GM19035 (cell line): ENCODE data around the gene ADAM19.

Source experiments
- ATAC-seq: cut with Tn5 transposase; IDR thresholded peaks from one replicate; pipeline ENCODE4 v1.9.1; 2021; ENCODE audit not compliant: unreplicated experiment

The ADAM19 gene

DNA sequence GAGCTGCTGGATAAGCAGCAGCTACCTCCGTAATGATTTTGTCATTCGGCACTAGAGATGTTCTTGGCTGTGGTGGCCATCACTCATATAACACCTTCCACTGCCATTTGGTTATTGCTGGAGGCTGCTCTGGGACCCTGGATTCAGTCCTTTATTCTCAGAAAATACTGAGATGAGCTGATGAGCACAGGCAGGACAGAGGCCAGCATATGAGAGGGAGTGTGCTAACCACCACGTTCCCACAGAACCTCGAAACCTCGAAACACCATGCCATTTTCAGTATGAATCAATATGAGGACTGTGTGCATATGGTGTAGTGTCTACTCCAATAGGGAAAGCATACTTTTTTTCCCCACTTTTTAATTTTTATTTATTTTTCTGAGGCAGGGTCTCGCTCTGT, 56.6 kb downstream of the ADAM19 start:
- ATAC-seq: peak; percentile 58

DNA sequence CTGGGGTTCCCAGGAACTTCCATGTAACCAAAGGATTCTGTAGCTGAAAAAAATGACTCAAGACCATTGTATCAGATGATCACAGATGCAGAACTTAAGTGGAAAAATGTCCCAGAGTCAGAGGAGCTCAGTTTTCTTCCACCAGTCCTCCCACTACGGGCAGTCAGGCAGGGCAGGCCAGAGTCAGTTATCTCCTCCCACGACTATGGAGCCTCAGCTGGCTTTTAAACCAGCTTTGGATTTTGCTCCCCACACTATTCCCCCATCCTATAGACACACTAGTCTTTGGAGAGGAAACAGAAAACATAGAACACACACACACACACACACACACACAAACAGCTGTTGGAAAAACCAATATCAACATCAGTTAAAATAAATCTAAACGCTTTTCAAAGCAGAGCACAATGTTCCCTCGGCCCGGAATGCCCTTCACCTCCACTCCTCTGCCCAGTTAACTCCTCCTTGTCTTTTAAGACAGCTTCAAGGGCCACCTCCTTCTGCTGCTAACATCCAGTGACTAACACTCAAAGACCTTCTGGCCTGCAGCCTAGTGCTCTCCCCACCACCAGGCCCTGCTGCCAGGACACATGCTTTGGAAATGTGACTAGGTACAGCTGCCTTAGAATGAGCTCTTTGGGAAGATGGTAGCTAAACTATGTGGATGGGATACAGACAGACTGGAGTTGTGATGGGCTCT, 58.8 kb downstream of the ADAM19 start:
- no peak for ATAC-seq

DNA sequence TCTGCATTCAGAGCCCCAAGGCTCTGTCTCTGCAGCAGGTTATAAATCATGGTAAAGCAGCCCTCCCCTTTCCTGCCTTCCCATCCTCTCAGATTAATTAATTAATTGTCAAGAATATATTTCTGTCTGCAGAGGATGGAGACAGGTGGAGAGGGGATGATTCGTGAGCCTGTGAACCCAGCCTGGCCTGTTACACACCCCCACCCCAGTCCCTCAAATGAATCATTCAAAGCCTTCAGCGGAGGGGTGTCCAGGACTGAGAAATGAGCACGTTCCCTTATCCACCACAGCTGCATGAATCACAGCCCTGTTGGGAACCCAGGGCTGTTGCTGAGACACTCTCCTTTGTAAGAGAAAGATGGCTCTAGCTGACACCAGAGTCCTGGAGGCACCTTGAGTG, 59.6 kb downstream of the ADAM19 start:
- no peak for ATAC-seq

DNA sequence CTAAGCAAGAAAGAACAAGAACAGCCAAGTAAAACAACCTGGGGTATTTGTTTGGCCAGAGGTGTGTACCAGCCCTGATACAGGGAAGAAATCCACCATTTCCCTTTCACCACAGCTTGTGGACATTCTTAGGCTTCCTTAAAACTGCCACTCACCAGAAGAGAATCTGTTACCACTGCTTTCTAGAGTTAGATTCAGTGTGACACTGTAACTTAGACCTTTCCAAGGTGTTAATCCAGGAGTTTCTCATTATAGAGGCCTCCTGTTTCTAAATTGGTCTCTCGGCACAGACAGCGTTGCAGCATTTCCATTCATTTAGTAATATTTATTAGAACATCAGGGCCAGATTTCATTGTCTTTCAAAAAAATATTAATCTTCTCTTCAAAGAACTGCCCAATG, 60.6 kb downstream of the ADAM19 start:
- no peak for ATAC-seq

DNA sequence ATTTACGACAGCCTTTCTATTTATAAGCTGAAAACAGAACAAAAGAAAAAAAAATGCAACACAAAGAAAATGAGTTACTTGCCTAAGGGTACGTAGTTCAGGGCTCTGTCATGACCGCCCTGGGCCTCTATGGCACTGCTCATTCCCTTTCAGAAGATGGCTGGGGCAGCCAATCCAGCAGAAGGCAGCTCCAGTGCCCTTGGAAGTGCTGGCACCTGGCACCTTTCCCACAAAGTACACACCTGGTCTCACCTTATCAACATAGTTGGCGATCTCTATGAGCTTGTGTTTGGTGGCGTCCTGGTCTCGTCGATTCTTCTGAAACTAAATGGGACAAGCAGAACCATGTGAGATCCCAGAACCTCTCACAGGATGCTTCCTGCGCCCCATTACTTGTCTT, 62.4 kb downstream of the ADAM19 start:
- ATAC-seq: no peak

DNA sequence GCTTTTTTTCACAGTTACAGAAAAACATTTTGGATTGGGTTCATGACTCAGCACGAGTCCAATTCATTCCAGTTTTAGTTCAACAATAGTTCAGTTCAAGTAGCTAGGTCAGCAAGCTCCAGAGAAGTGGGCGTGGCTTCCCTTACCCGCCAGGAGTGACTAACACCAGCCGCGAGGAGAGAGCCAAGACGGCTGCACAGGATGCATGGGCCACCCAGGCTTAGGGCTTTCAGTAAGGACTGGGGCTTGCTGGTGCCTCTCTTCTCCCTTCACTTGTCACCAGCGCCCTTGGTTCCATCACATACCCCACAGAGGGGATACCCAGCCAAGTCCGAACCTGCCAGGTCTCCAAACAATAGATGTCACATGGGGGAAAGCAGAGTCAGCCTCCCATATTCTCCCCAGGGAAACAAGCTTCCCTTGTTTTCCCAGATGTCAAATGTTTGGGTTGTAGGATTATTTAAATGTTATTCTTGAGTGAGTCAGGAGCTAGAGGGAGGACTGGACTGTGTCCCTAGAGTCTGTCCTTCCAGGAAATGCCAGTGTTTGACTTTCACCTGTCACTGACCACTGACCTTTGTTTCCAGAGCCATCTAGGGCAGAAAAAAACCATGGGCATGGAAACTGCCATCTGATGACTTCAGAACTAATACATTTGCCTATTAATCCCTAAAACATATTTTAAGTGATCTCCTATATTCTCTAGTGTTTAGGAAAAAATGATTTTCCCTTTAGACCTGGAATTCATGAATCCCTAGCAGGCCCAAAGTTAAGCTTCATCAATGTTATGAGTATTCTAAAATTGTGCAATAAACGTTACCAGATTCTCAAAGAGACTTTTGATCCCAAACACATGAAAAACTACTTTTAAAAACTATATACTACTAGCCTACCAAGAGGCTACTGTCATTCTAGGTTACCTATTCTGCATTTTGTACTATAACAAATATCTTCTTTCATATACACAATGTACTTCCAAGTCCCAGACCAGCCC, 63.6 kb downstream of the ADAM19 start:
- no peak for ATAC-seq

DNA sequence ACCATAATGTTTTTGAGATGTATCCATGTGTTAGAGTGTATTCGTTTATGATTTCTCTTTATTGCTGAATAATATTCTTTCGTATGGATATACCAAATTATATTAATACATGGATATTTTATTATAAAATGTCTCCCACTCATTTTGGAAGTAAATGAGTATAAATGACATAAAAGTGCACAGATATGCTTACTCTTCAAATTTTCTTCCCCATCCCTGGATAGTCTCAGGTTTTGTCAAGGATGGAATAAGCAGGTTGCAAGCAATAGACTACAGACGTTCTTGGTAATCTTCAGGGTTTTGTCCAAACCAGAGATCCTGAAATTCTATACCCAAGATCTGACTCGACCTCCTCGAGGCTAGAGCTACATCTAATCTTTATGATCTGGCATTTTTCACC, 64.9 kb downstream of the ADAM19 start:
- no peak for ATAC-seq

DNA sequence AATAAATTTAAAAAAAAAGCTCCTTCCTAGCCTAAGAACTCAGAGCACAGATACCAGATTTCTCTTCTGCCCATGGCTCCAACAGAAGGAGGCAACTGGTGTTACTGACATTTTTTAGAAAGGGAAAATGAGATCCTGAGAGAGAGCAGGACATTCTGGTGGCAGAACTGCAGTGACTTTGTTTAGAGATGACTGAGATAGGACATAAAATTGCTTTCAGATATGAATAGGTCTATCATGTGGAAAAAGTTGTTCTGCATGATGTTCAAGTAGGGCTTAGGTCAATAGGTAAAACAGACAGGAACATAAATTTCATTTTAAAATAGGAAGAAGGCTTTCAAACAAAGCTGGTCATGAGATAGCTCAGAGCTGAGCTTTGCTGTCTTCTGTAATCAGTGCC, 66.0 kb downstream of the ADAM19 start:
- ATAC-seq: peak; percentile 69

DNA sequence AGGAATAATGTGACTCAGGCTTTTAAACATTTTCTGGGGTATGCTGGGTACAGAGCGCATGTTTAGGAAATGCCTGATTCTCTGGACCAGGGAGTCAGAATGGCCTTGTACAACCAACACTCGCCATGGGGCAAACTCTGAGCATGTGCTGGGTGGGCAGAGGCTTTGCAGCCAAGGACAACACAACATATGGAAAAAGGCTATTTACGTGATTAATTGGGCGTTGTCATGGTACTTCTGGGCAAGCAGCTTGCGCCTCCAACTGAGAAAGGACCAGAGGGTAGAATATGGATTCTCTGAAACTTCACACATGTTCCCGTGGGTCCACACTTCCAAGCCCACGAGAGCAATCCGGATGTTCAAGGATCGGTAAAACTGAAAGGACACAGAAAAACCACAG, 66.5 kb downstream of the ADAM19 start:
- no peak for ATAC-seq

DNA sequence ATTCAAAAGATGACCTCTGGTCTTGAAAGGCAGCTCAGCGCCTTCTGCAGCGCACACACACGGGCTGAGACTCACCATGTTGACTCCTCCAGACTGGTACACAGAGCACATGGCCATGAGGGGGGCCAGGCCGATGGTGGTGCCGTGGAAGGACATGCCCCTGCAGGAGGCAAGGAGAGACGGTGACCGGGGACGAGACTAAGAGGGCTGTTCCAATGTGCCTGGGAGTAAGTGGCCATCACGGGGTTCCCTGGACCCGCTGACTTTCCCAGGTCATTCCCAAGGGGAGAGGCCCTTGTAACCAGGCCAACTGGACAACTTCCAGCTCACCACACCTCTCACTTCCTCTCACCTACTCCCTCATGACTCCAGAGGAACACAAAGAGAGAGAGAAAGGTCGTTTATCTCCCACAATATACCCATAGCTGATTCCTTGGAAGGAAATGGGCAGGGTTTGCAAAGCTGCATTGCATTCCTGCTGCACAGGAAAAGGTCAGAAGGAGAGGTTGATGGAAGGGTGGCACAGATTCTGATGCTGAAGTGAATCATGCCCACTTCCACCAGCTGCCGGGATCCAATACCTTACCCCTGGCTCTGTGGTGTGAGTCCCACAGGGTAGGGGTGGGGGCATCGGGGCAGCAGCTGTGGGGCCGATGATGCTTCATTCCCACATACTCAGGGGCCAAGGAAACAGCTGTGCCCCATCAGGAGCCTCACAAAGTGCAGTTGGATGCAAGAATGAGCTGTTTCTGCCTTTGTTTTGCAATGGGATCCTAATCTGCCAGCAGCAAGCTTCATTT, 68.4 kb downstream of the ADAM19 start:
- no peak for ATAC-seq

DNA sequence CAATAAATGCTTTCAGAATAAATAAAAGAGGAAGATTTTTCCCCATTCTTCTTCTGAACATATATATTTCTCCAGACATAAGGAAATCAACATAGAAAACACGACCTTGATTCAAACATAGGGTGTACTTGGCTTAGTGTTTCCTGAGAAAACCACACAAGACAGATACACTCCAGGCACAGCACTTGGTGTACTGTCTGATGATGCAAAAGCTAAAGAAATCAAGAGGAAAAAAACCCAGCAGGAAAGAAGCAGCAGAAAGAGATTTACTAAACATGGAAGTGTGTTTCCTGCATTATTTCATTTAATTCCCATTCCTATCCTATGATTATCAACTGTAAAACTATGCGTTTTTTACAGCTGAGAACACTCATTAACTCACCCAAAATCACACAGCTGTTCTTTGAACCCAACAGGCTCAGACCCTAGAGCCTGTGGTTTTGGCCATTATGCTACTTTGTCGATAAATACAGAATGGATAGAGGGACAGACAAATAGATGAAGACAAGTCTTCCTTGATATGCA, 69.4 kb downstream of the ADAM19 start:
- no peak for ATAC-seq

DNA sequence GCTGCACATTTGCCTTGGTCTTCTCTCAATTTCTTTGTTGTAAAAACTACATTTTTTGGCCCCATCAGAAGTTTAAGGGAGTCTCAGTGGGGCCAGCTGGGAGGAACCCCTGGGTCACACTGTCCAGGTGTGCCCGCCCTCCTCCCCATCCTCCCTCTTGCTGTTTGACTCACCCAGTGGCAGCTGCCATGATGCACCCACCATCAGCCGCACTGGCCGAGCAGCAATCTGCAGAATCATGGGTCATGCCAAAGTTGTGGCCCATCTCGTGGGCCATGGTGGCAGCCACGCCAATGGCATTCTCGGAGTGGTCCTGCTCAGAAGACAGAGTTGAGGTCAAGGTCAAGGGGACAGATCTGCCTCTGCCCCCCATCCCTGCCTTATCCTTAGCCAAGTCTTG, 70.1 kb downstream of the ADAM19 start:
- no peak for ATAC-seq

DNA sequence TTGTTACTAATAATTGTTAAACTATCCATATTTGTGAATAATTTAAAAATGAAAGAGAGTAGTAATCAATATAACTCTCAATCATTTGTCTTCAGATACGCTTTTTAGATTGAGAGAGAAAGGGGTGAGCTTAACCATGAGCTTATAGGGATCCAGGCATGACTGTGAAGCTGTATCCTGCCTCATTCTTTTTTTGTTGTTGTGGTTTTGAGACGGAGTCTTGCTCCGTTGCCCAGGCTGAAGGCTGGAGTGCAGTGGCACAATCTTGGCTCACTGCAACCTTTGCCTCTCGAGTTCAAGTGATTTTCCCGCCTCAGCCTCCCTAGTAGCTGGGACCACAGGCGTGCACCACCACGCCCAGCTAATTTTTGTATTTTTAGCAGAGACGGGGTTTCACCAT, 71.5 kb downstream of the ADAM19 start:
- no peak for ATAC-seq

DNA sequence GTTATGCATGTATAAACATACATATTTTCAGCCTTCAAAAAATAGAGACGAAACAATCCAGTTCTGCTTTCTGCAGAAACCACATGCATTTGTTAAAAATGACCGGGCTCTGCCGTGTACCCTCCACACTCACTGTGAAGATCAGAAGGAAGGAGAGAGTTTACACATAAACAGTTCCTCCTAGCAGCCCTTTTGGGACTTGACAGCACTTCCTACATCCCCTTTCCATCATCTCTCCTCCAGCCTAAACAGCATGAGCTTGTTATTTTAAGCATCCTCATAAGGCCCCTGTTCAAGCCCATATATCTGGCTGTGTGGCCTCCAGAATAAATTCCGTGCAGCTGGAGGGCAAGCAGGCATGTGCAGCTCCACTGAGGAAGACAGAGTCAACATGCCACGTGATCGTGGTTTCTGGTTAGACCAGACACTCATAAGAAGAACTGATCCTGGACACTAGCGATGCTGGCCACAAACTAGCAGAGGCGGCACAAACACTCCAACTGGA, 73.4 kb downstream of the ADAM19 start:
- peak; percentile 75 for ATAC-seq

DNA sequence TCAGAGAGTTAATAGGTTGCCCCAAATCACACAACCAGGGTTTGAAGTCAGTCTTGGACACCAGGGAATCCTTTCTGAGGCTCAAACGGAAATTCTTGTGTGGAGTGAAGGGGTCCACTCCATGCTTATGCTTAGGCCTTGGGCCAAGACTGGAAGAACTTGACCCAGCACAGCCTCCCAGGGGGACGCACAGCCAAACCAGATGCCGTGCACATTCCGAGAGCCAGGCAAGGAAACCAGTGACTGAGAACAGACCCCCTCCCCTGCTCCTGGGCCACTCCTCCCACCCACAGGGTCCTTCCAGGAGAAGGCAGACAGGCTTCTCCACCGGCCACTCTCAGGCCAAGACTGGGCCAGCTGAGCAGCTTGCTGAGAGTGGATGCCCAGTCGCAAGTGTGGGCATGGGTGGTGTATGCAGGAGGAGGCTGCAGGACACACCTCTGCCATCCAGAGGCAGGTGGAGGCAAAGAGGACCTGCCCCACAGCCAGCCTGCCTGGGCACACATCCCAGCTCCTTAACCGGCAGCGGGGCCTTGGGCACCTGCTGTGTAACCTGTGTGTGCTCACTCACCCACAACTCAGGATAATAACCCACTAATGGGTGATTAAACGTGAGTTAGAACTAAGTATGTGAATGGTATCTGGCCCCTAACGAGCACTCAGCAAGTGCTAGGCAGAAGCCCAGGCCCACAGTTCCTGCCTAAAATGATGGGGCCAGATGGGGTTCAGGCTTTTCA, 77.5 kb downstream of the ADAM19 start:
- ATAC-seq: no peak

DNA sequence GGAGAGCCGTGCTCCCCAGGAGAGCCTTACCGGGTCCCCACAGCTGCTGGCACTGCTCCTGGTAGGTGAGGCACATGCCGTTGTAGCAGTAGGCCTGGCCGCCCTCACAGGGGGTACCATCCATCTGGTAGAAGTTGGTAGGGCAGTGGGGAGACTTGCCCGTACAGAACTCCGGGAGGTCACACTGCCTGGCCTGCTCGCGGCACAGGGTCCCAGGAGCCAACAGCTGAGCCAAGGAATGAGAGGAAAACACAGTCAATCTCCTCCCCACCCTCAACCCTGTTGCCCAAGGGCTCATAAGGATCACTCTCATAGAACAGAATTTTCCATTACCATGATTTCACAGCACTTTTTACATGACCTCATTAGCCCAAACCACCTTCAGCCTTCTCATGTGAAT, 78.7 kb downstream of the ADAM19 start:
- ATAC-seq: no peak

DNA sequence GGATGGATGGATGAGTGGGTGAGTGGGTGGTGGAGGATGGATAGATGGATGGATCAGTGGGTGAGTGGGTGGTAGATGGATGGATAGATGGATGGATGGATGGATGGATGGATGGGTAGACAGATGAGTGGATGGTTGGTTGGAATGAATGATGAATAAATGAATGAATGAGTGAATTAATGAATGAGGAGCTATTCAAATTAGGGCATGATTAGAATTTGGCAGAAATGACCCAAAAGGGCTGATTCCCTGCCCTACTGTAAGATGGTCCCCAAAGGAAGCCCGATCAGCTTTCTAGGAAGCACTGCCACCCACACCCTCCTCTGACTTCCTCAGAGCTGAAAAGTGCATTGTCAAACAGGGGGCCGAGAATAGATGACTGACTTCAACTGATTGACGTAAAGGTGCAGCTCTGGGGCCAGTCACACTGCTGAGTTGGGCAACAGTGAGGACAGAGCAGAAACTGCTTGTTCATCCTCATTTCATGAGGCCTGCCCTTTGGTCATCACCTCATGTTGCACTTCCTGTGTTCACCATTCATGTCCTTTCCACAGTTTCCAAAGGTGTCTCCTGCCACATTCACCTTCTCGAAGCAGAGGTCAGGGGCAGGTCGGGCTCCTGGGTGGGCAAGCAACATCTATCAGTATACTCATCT, 81.3 kb downstream of the ADAM19 start:
- ATAC-seq: no peak

DNA sequence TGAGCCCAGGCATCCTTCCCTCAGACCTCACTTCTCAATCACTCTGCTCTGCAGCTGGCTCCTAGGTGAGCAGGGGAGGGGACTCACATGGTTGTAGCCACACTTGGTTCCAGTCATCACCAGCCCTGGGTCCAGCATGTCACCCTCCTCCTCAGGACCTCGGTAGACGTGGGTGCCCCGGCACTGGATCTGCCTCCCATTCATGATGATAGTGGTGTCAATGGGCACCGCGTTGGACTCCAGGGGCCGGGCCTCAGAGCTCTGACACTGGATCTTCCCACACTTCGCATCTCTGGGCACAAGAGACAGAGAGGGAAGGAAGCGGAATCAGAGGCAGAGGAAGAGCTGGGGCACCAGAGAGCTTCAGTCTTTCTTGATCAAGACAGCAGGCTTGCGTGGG, 82.7 kb downstream of the ADAM19 start:
- ATAC-seq: no peak

DNA sequence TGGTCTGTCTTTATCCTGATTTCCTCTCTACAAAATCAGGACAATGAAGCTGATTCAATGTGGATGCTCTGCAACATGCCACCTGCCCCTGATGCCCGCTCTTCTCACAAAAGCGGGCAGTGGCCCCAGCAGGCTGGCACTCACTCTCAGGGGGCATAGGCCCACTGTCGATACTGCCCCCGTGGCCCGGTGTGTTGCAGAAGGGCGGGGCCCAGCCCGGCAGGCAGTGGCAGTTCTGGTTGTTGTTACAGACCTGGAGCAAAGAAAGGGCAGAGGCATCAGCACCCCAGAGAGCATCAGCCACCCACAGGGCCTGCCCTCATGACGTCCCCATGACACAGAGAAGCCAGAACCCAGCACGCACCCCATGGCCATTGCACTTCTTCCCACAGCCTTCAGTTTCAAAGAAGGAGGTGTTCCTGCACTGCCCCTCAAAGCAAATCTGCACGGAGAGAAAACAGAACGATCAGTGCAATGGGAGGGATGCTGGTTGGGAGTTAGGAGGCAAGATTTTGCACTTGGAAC, 84.0 kb downstream of the ADAM19 start:
- ATAC-seq: no peak

DNA sequence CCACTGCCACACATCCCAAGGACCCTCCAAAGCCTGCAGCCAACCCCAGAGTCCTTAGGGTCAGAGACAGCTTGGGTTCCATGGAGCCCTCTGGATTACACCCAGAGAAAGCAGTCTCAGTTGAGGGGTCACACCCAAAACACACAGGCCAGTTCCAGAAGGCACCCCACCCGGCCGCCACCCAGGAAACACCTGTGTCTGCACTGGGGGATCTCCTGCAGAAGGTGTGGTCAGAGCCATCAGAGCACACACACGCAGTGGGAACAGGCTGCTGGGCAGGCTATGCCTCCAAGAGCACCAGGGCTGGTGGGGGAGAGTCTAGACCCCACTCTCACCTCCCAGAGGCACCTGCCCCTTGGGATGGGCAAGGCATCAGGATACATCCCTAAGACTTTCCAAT, 88.2 kb downstream of the ADAM19 start:
- ATAC-seq: peak; percentile 52
